Spleen (tissue), 7 donors: ENCODE results near the gene NSG2.

ENCODE experiments used
- POLR2A ChIP-seq, 3 donors: fragments of 450-650 bp; IDR thresholded peaks; one replicate each; pipeline ENCODE4 v1.5.1; 2017; ENCODE audit warnings: antibody characterized with exemption in 3 of 3, mild to moderate bottlenecking in 1 of 3
- POLR2AphosphoS5 ChIP-seq, 3 donors: sonication (generic); formaldehyde crosslinking; IDR thresholded peaks; one replicate each; pipeline ENCODE4 v1.5.1; 2017; ENCODE audit warnings: antibody characterized with exemption in 3 of 3
- TF ChIP-seq, protein P1 (sequence below), 11 experiments: fragments of 200-600 bp in 7 of 11; fragments of 450-650 bp in 4 of 11; sonication (generic) in 4 of 11; IDR thresholded peaks in 8 of 11; conservative IDR thresholded peaks in 3 of 11; 1 replicate in 7 of 11; 2 replicates in 4 of 11; pipeline versions ENCODE4 v1.4.0 to v1.8.0; 2016 to 2021; ENCODE audit warnings: antibody characterized with exemption in 11 of 11, inconsistent platforms in 4 of 11, mild to moderate bottlenecking in 1 of 11
- donor health status: DM: no; HTN: no; CAD: no; lungs with moderate emphysema.
- donor health status: DM: no; HTN: no; CAD: no.
- donor health status: DM: no; HTN: no; CAD: no.

DNA sequence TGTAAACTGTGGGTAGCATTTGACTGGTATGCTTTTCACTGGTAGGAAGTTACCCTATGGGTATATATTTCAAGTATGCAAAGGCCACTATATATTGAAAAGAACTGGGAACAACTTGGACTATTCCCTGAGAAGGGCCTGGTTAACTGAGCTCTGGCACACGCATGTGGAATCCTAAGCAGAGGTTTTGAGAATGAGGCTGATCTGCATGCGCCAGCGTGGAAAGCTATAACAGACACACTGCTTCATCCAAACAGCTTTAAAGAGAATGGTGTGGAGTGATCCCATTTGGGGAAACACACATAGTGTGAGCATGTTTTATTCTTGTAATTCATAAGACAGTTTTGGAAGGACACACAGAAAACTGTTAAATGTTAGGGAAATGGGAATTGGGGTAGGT is 8.4 kb downstream of the NSG2 start:
- TF ChIP-seq, protein P1, sequence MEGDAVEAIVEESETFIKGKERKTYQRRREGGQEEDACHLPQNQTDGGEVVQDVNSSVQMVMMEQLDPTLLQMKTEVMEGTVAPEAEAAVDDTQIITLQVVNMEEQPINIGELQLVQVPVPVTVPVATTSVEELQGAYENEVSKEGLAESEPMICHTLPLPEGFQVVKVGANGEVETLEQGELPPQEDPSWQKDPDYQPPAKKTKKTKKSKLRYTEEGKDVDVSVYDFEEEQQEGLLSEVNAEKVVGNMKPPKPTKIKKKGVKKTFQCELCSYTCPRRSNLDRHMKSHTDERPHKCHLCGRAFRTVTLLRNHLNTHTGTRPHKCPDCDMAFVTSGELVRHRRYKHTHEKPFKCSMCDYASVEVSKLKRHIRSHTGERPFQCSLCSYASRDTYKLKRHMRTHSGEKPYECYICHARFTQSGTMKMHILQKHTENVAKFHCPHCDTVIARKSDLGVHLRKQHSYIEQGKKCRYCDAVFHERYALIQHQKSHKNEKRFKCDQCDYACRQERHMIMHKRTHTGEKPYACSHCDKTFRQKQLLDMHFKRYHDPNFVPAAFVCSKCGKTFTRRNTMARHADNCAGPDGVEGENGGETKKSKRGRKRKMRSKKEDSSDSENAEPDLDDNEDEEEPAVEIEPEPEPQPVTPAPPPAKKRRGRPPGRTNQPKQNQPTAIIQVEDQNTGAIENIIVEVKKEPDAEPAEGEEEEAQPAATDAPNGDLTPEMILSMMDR (IDR thresholded peaks at IDR 0.05 in 8 of 11, conservative IDR thresholded peaks at IDR 0.05 in 3 of 11): no peak
- TF ChIP-seq POLR2A (IDR thresholded peaks at IDR 0.05): no peak
- TF ChIP-seq POLR2AphosphoS5 (IDR thresholded peaks at IDR 0.05): no peak
